Islet precursor cell (in vitro differentiated cells): ENCODE measurements around the gene NUP88.
A peak's percentile ranks its signal among the peaks of the same experiment; 100 is the strongest.
"Not testable (repeated sequence)": the region's sequence is repeated elsewhere in the genome, so short reads cannot be mapped to it uniquely, and the experiment has no call there.

Experiments
- DNase-seq: peaks from one replicate; pipeline ENCODE4 v3.0.0-alpha.2; 2018

NUP88 gene

DNA sequence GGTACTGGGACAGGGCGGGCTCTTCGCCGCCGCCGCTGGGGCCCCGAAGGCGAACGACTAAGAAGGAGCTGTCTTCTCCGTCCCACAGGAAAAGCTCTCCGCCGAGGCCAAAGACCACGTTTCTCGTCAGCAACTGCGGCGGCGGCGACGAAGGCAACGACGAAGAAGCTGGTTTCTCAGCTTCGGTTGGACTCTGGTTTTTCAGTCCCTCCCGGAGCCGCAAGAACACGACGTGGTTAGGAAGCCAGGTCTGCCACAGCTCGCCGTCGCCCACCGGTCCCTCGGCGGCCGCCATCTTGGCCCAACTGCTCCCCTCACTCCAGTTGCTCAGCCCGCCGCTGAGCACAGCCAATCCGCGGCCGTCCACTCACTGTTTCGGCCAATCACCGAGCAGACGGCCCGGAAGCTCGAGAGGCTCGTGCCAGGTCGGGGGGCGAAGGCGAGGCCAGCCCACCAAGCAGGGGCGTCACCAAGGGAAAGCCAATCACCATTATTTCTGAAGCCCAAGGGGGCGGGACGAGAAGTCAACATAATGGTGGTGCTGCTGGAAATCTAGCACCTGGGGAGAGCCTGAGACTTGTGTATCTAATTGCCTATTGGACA, at the start of gene NUP88:
TSS of gene NUP88 (minus strand) at position 307 of the 603 bp plus-strand sequence. CDS start at position 295, 12 bp downstream.
- DNase-seq = peak; percentile 100

GRCh38 chr17:5468075-5468473, 48.6 kb upstream of the NUP88 start:
- DNase-seq = no peak

GRCh38 chr17:5467416-5467815, 48.0 kb upstream of the NUP88 start:
- DNase-seq = no peak

DNA sequence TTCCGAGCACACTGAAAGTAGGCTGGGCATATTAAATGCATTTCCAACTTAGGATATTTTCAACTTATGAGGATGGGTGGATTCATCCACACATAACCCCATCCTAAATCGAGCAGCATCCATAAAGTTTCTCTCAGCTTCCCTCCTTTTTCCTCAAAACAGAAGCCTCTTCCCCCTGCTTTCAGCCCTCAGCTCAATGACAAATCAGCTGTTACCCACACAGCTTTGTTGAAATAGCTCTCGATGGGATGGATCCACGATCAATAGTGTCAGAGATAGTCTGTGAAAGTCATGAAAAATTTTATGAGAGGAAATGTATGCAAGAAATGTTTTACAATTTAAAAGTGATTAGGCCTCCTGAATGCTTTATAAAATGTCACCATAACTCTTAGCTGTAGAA, 46.8 kb upstream of the NUP88 start:
- DNase-seq = no peak

DNA sequence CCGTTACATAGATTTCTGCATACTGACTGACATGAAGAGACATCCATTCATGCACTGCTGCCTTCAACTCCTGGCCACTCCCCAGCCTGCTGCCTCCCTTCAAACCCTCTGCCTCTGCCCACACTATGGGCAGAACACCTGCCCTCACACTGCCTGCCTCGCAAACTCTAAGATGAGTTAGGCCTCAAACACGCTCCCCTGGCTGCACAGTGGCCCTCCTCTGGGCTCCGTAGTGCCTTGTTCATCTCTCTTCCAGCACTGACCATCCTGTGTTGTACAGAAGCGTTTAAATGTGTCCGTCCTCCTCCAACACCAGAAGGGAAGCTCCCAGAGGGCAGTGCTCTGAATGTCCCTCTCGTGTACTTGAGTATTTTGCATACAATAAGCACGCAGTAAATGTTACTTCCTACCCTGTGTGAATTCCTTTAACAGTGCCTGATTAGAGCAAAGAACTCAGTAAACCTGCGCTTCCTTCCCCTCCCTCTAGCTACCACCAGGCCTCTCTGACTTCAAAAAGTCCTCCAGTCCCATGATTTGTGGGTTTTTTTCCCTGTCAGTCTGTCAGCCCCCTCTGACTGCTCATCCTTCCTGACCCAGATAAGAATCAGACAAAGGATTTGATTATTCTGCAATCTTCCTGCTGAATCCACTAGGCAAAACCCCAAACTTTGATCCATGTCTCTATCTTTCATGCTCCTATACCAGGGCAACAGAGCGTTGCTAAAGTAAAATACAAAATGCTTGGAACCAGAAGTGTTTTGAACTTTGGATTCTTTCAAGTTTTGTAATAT, 45.5 kb upstream of the NUP88 start:
- no peak for DNase-seq

DNA sequence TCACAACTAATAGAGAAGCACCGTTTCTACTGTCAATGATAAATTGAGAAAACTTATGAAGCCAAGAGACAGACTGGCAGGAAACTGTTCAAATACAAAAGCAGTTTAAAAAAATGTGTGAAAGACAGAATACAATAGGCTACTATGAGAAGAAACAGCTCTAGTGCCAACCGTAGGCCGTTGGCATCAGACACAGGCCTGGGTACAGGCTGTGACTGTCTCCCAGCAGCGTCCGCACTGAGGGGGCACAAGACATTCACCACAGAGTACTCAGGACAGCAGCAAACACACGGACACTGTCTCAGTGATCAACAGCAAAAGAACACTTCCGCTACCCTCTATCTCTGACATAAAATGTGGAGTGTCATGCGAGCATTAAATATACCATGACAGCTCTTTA, 27.3 kb upstream of the NUP88 start:
- DNase-seq = no peak

GRCh38 chr17:5444209-5444608, 24.7 kb upstream of the NUP88 start:
- DNase-seq = no peak

DNA sequence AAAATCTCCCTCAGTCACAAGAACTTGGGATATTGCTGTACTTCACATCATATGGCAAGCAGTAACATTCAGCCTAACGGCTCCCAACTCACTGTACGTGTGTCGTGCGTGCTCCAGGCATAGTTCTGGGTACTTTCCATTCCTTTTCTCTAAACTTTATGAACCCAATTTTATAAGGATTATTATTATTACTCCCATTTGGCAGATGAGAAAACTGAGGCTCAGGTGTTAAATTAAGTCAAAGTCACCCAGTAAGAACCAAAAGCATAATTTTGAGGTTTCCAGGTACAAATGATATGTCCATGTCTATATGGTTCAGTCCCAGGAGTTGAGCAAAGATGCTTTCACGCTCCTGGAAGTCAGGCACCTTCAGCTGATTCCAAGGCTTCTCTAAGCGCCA, 24.3 kb upstream of the NUP88 start:
- DNase-seq = no peak

DNA sequence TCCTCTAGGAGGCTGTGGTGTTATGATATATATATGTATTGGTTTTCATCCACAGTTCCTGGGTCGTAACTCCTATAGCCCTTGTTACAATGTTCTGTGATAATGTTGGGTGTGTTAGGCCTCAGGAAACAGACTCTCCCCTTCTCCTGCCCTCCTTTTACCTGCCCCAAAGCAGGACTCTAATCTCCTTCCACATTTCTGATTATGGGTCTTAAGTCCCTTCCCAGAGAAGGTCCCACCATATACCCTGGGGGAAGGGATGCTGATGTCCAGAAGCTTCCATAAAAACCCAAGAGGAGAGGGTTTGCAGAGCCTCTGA, 19.9 kb upstream of the NUP88 start:
- no peak for DNase-seq

GRCh38 chr17:5438716-5439445, 19.4 kb upstream of the NUP88 start, which contains the start of gene C1QBP:
C1QBP (minus strand) TSS chr17:5439155; CDS start chr17:5439073, 82 bp downstream.
- peak; percentile 97 for DNase-seq

GRCh38 chr17:5437721-5438317, 18.4 kb upstream of the NUP88 start:
- no peak for DNase-seq

GRCh38 chr17:5435781-5436315, 16.4 kb upstream of the NUP88 start:
- not testable (repeated sequence) for DNase-seq

DNA sequence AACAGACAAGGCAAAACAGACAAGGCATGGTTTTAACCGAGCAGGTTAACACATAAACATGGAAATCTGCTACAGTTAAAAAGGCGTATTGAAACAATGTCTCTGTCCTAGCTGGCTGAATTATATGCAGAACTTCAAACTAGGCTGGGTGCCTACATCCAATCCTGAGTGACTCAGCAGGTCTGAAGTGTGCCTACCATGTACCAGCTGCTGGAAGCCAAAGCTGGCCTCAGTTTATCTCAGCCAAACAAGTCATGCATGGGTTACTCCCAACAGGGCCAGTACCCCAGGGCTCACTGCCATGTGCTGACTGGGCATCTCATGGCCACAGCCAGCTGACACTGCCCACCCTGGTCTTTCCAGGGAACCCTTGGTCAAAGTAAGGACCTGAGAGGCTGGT, 15.5 kb upstream of the NUP88 start:
- DNase-seq = no peak

DNA sequence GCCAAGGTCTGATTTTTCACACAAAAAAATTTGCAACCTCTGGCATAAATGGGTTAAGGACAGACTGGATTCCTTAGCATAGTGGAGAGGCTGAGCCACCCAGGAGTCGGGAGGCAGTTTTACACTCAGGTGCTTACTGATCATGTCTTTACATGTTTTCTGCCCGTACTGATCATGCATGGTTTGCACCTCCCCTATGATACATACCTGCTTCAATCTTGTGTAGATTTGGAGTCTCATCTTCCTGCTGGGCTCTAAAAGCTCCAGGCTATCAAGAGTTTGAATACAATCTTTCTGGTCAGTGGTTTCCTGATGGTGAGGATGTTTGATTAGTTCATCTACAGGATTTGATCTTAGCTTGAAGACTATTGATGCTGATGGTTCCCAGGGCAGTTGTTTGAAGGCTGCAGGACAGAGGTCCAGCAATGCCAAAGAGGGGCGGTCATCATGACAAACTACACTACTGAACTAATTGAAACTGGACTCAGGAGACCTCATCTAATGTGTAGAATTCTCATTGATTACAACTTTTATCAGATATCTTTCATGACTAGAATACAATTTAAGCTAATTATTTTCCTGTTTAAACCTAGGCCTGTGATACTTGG, 12.6 kb upstream of the NUP88 start:
- DNase-seq = no peak

- not testable (repeated sequence) for DNase-seq
Observed at GRCh38 chr17:5431234-5431633, 11.8 kb upstream of the NUP88 start.

DNA sequence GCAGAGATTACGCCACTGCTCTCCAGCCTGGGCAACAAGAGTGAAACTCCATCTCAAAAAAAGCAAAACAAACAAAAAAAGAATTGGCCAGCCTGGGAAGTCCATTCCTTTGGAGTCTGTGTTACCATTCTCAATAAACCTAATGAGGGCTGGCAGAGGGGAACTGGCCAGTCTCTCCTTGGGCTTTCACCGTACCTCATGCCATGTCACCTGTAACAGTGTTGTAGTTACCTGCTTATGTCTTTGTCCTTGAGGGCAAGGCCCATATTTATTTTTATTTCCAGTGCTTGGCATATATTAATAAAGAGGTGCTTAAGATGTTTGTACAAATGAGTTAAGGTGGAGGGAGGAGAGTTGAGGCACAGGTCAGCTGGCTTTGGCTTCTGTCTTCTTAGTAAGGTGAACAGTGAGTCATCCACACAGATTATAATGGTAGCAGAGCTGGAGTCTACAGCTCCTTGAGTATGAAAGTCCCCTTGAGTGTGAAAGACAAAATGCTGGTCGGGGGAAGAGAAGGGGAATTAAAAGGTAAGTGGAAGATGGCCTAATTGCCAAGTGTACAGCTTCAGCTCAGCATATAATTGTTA, 11.0 kb upstream of the NUP88 start:
- no peak for DNase-seq

- no peak for DNase-seq
Observed at GRCh38 chr17:5429191-5429887, 9.9 kb upstream of the NUP88 start.

DNA sequence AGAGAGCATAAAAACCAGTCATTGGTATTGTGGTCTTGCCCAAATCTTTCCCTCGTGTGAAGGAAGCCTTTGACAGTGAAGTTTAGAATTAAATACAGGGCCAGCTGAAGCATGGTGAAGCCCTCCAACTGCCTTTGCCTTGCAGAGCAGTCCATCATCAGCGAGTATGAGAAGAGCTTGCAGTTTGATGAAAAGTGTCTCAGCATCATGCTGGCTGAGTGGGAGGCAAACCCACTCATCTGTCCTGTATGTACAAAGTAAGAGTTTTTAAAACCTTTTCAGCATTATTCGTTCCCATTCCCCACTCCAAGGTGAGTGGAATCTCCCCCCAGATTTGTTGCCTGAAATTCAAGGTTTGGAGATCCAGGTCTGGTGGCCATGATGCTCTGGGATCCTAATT, 6.4 kb upstream of the NUP88 start:
- no peak for DNase-seq

DNA sequence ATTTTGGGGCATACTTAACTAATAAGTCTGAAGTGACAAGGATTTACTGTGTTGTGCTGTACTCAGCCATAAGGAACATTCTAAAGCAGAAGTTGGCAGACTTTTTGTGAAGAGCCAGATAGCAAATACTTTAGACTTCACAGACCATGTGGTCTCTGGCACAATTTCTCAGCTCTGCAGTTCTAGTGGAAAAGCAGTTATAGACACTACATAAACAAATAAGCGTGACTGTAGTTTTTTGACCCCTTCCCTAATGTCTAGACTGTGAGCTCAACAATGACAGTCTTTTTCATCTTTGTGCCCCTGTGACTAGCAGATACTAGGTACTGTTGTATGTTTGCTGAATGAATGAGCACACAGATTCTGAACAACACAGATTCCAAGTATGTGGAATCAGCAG, 5.4 kb upstream of the NUP88 start:
- no peak for DNase-seq

DNA sequence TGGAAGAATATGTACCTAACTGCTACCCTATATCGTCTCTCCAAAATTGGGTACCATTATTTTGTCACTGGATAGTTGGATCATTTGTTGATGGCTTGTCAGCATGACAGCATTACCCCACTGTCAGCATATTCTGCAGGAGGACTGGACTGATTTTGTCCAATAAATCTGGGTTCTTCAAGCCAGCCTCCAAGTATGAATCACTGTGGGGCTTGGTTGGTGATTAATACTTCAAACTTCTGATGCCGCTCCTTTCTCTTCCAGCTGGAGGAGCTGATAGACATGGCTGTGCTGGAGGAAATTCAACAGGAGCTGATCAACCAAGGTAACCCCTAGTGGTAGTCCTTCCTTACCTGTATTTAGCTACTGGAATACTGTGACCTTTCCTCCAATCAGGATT, 3.0 kb upstream of the NUP88 start:
- no peak for DNase-seq

- peak; percentile 96 for DNase-seq
Observed at GRCh38 chr17:5419959-5420653, 644 bp upstream of the NUP88 start, which contains the start of gene RPAIN. RPAIN (plus strand) TSS chr17:5420182; CDS start chr17:5420211, 29 bp downstream.
